Left renal pelvis (tissue), 4 donors: ENCODE data around the gene RPL38. TPM values are rescaled to one million over a fixed set of nuclear protein-coding genes. Genes with fewer than 3 reads are reported as not detected.

Experiments used
- DNase-seq, 4 donors: peaks; one replicate each; pipeline ENCODE4 v3.0.0-alpha.2; 2013; ENCODE audit warnings: low read depth in 4 of 4, low spot score in 3 of 4
- polyA plus RNA-seq, 4 donors: library from polyadenylated mRNA; unstranded; fragments of 120-200 nt; gene quantifications; one replicate each; pipeline ENCODE4 v1.2.1, GENCODE V29; 2013; ENCODE audit not compliant: insufficient read length in 4 of 4

Gene RPL38
- polyA plus RNA-seq, 4 donors = 1,134 to 1,244 (median 1,172) TPM

GRCh38 chr17:74245145-74245831 is 41.8 kb downstream of the RPL38 start:
- peak in 1 of 4 donors; percentile 27 for DNase-seq

GRCh38 chr17:74245871-74246270 is 42.4 kb downstream of the RPL38 start:
- no peak for DNase-seq

DNA sequence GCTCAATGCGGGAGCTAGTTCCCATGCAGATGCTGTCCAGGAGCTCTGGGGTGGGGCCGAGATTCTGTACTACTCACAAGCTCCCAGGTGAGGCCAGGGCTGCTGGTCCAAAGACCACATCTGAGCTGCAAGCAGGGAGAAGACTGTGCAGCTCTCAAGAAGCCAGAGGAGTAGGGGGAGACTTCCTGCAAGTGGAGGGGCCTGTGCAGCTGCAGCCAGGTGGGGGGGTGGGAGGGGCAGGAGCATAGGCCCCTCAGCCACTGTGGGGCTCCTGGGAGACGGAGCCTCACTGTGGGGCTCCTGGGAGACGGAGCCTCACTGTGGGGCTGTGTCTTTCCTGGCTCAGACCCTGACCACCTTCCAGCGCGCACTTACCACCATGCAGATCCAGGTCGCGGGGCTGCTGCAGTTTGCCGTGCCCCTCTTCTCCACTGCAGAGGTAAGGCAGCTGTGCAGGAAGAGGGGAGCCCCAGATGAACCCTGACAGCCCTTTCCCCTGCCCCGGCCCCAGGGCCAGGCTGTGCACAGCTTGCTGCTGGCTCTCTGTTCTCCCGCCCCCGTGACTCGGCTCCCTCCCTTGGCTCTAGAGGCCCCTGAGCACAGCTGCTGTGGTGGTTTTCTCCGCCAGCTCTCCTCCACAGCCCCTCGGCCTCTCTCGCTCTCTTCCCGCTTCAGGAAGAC is 46.3 kb downstream of the RPL38 start:
- no peak for DNase-seq

DNA sequence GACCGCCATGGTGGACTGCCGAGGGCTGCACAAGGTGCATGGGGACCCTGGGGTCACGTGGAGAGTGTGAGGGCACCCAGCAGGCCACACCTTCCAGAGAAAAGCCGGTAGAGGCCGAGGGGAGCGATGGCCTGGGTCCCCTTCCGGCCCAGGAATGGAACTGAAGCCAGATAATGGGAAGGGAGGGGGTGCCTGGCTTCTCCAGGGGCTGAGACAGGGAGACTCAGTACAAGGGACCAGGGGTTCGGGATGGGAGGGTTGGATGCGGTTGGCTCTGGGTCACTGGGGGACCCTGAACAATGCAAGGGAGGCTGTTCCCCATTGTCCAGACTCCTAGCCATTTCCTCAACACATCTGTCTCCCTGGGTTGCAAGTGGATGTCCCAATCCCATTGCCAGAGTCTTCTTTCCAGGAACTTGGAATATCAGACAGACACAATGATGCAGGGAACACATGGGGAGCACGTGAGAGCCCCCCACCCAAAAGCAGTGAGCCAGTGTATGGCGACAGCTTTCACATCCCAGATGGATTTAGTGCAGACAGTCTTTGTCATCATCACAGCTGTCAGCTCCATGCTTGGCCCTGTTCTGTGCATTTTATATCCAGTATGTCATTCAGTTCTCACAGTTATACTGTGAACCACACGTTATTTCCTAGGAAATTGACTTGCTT is 47.0 kb downstream of the RPL38 start:
- no peak for DNase-seq

DNA sequence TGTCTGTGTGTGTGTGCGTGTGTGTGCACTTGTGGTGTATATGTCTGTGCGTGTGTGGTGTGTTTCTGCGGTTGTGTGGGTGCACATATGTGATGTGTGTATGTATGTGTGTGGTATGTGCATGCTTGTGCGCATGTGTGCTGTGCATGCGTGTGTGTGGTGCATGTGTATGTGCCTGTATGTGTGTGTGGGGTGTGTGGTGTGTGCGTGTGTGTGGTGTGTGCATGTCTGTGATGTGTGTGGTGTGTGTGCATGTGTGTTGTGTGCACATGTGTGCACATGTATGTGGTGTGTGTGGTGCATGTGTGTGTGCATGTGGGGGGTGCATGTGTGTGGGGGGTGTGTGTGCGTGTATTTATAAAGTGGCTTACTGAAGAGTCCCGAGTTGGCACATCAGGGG is 47.6 kb downstream of the RPL38 start:
- DNase-seq = no peak

DNA sequence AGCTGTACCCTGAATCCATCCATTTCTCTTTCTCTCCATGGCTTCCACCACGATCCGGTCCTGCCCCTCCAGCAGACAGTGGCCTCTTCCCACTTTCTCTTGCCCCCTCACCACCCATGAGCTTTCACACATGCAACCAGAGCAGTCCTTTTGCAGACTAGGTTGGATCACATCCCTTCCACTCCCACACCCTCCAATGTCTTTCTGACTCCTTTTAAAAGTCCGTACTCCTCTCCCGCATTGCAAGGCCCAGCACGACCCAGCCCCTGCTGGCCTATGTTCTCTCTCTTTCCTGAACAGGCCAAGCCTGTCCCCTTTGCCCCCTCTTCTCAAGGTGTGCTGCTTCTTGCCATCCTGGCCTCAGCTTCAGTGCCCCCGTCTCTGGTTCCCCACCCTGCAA is 48.1 kb downstream of the RPL38 start:
- DNase-seq = no peak

GRCh38 chr17:74252211-74252610 is 48.7 kb downstream of the RPL38 start:
- DNase-seq = no peak

DNA sequence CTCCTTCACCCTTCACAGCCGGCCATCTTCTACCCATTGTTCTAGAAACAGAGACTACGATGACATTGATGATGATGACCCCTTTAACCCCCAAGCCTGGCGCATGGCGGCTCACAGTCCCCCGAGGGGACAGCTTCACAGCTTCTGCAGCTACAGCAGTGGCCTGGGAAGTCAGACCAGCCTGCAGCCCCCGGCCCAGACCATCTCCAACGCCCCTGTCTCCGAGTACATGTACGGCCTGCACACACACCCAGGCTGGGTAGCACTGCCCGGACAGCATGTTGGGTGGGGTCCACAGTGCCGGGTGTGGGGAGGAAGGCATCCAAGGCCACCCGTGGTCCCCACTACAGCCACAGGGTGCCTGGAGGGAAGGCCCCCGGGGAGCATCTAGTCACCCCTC is 49.6 kb downstream of the RPL38 start:
- DNase-seq = no peak

DNA sequence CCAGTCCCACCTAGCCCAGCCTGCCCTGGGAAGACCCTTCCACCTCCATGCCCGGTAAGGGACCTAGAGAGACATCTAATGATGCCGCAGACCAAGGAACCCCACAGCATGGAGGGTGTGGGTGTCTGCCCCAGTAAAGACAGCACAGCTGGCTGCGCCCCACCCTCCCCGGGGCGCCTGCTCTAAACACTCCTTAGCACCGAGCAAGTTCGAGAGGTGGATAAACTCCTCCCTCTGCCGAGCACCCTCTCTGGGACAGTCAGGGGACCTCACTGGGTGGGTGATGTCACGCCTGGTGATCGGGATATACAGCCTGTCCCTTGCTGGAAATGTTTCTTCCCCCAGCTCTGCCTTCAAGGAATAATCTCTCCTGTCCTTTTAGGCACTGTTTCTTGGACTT is 53.8 kb downstream of the RPL38 start:
- DNase-seq = no peak

- no peak for DNase-seq
These were observed 56.4 kb downstream of the RPL38 start for GRCh38 chr17:74259667-74260524.

Other genes starting within 250 kb of the RPL38 start
- gene TTYH2, start 9.9 kb downstream of the RPL38 start, polyA plus RNA-seq = 10 to 100 TPM; 14.8 to 39.4 (median 15.9) TPM
- gene DNAI2, start 70.6 kb downstream of the RPL38 start, polyA plus RNA-seq = under 1 TPM in 2 of 4 donors, not detected in 2; 0.11 to 0.18 TPM
- gene KIF19, start 122.5 kb downstream of the RPL38 start, polyA plus RNA-seq = 1 to 10 TPM in 2 of 4 donors, under 1 TPM in 2; 0.36 to 2.1 (median 0.85) TPM
- gene BTBD17, start 158.2 kb downstream of the RPL38 start, polyA plus RNA-seq = under 1 TPM; 0.10 to 0.44 (median 0.20) TPM
- under 1 TPM in 3 of 4 donors, not detected in 1; 0.16 to 0.63 (median 0.40) TPM for gene GPR142, start 163.8 kb downstream of the RPL38 start, polyA plus RNA-seq
- gene GPRC5C, start 228.4 kb downstream of the RPL38 start, polyA plus RNA-seq = 100 to 1,000 TPM in 3 of 4 donors, 10 to 100 TPM in 1; 10.5 to 153 (median 104) TPM